ENCODE results near the gene APBB3.
"Not testable (repeated sequence)": the region's sequence is repeated elsewhere in the genome, so short reads cannot be mapped to it uniquely, and the experiment has no call there.

Gene APBB3, protein sequence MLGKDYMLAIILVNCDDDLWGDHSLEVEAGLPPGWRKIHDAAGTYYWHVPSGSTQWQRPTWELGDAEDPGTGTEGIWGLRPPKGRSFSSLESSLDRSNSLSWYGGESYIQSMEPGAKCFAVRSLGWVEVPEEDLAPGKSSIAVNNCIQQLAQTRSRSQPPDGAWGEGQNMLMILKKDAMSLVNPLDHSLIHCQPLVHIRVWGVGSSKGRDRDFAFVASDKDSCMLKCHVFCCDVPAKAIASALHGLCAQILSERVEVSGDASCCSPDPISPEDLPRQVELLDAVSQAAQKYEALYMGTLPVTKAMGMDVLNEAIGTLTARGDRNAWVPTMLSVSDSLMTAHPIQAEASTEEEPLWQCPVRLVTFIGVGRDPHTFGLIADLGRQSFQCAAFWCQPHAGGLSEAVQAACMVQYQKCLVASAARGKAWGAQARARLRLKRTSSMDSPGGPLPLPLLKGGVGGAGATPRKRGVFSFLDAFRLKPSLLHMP

DNA sequence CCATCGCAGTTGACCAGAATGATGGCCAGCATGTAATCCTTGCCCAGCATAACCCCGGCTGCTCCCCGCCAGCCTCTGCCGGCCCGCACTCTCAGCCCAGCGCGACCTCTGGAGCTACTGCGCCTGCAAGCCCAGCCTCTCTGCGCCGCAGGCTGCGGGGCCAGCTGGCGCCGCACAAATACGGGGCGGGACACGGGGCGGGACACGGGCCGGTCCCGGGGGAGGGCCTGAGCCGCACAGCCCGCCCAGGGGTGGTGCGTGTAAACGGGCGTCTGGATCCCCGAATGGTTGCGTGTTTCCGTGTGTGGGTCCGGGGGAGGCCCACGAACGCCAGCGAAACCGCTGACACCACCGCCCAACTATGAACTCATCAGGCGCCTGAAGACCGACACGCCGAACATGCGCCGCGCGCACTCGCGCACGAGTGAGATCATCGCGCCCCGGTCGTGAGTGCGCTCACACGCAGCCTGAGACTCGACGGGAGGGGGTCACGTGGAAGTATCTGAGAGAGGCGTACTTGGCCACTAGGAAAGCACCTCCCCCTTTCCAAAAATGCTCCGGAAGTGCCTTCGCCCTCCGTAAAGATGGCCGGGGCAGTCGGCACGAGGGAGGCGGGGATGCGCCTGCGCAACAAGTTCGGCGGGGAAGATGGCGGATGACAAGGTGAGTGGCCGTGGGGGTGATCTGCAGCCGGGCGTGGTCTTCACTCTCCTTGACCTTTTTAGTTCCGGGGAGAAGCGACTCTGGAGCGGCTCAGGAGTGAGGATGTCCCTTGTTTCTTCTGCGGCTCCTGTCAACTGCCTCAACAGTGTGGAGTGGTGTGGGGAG lies at the start of gene APBB3, which contains the start of gene SLC35A4:
Gene APBB3 (minus strand): TSS at position 403 of the 828 bp plus-strand sequence. CDS start 353 bp downstream, at position 50.
Gene SLC35A4 (plus strand): TSS at position 633 of the 828 bp plus-strand sequence. CDS start 2,342 bp downstream, outside the sequence.
- DNase-seq (ENCODE audit: low spot score) = peak; percentile 99

DNA sequence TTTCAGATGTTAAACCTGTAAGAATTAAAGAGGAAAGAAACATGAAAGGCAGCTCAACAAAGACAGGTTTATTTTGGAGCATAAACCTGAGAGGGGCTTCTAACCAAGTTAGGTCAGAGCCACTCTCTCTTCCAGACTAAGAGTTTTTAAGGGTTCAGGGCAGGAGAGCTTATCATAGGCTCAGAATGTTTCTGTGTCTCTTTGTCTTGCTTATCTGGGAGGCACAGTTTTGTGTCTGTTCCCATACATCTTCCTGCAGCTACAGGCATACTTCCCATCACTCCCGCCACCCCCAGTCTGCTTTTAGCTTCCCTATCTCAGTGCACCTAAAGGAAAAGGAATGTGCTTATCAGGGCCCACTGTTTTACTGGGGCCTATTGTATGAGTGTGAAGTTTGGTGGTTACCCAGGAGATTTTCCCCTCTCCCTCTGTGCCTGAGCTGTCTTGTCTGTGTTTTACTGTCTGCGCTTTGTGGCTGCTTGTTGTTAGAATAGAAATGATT lies 46.7 kb upstream of the APBB3 start:
- no peak for DNase-seq (ENCODE audit: low spot score)

DNA sequence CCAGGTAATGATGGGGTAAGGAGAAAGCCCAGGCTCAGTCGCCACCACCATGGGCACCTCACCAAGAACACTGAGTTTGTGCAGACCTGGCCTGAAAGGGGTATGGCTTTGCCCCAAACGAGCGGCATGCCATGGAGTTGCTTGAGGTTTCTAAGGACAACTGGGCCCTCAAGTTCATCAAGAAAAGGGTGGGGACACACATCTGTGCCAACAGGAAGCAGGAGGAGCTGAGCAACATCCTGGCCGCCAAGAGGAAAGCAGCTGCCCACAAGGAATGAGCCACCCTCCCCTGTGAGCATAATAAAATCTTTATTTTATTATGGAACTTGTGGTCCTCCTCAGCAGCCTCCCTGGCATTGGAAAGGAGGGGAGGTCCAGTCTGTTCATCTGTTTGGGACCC lies 44.7 kb upstream of the APBB3 start:
- DNase-seq (ENCODE audit: low spot score) = no peak

GRCh38 chr5:140608722-140609121 lies 44.3 kb upstream of the APBB3 start:
- DNase-seq (ENCODE audit: low spot score) = no peak

DNA sequence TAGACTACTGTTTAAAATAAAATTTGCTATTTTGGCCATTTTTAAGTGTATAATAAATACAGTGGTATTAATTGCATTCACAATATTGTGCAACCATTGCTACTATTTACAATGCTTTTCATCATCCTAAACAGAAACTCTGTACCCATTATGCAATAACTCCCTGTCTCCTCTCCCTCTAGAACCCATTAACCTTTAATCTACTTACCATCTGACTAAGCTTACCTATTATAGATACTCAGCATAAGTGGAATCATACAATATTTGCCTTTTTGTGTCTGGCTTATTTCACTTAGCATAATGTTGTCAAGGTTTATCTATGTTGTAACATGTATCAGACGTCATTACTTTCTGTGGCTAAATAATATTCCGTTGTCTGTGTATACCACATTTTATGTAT lies 42.6 kb upstream of the APBB3 start:
- DNase-seq (ENCODE audit: low spot score) = no peak

- DNase-seq (ENCODE audit: low spot score) = no peak
These were observed 41.5 kb upstream of the APBB3 start for GRCh38 chr5:140605879-140606278.

- DNase-seq (ENCODE audit: low spot score) = no peak
These were observed 39.3 kb upstream of the APBB3 start for GRCh38 chr5:140603734-140604133.

GRCh38 chr5:140603446-140603698 lies 39.0 kb upstream of the APBB3 start:
- not testable (repeated sequence) for DNase-seq (ENCODE audit: low spot score)

DNA sequence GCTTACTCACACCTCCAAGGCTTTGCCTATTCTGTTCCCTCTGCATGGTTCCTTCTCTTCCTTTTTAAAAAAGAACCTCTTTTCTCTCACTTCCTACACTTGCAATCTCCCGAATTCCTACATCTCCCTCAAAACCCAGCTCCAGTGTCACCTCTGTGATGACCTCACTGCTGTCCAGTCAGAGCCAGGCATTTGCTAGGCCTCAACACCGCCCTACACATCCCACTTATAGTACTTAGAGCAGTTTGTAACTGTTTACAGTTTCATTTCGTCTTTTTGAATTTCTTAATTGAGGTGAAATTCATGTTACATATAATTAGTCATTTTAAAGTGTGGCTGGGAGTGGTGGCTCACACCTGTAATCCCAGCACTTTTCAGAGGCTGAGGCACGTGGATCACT lies 37.7 kb upstream of the APBB3 start:
- no peak for DNase-seq (ENCODE audit: low spot score)

DNA sequence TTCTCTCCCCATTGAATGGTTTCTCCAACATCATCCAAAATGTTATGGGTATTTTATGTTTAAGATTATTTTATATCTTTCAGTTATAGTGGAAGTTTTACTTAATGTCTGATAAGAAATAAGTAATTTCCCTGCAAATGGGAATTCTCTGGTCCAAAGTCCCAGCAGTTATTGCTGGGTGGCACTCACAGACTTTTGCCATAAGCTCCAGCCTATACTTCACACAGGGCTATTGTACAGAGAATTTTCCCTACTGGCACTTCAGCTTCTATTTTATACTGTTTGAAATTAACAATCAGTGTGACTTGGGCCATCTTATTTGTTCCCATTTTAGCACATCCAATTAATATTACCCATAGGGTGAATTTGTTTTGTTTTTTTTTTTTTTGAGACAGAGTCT lies 35.7 kb upstream of the APBB3 start:
- DNase-seq (ENCODE audit: low spot score) = no peak

GRCh38 chr5:140598836-140599235 lies 34.4 kb upstream of the APBB3 start:
- DNase-seq (ENCODE audit: low spot score) = no peak

- no peak for DNase-seq (ENCODE audit: low spot score)
These were observed 31.9 kb upstream of the APBB3 start for GRCh38 chr5:140596321-140596741.

DNA sequence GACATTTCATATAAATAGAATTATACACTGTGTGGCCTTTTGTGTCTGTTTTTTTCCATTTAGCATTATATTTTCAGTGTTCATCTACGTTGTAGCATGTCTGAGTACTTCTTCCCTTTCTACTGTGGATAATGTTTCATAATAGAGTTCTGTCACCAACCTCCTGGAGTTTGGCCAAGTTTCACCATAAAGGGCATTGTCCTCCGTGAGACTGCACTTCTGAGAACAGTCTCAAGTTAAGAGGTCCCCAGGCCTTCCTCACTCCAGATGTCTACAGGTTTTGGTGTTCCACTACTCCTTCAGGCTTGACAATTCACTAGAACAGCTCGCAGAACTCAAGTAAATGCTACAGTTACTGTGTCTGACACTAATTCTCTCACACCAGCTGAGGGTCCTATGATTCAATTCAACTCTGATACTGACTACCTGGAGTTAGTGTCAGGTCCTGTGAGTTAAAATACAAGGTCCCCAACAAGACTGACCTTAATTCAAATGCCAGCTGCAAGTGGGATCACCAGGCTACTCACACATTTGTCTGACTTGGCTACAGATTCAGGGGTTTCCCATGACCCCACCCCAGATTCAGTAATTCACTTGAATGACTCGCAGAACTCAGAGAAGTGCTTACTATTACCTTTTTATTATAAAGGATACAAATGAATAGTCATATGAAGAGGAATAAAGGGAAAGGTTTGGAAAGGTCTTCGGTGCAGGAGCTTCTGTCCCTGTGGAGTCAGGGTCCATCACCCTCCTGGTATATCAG lies 31.3 kb upstream of the APBB3 start:
- DNase-seq (ENCODE audit: low spot score) = no peak

DNA sequence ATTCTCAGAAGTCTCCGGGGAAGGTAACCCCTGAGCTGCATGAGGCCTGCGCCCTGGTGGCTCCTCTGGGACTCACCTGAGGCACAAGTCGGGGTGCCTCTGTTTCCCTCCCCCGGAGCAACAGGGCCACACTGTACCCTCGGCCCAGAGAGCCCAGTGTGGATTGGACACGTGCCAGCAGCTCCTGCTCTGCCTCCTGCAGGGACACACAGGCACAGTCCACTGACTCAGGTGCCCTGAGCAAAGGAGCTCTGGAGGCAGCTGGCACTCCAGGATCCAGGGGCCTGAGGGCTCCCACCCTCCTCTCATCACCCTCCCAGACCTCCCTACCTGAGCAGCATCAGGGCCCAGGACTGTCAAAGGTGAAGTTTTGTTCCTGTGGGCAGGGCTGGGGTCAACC lies 29.8 kb upstream of the APBB3 start:
- DNase-seq (ENCODE audit: low spot score) = no peak

GRCh38 chr5:140593070-140593469 lies 28.7 kb upstream of the APBB3 start:
- DNase-seq (ENCODE audit: low spot score) = not testable (repeated sequence)

GRCh38 chr5:140591747-140592372 lies 27.5 kb upstream of the APBB3 start:
- DNase-seq (ENCODE audit: low spot score) = no peak

- no peak for DNase-seq (ENCODE audit: low spot score)
These were observed 26.5 kb upstream of the APBB3 start for GRCh38 chr5:140590861-140591260.

DNA sequence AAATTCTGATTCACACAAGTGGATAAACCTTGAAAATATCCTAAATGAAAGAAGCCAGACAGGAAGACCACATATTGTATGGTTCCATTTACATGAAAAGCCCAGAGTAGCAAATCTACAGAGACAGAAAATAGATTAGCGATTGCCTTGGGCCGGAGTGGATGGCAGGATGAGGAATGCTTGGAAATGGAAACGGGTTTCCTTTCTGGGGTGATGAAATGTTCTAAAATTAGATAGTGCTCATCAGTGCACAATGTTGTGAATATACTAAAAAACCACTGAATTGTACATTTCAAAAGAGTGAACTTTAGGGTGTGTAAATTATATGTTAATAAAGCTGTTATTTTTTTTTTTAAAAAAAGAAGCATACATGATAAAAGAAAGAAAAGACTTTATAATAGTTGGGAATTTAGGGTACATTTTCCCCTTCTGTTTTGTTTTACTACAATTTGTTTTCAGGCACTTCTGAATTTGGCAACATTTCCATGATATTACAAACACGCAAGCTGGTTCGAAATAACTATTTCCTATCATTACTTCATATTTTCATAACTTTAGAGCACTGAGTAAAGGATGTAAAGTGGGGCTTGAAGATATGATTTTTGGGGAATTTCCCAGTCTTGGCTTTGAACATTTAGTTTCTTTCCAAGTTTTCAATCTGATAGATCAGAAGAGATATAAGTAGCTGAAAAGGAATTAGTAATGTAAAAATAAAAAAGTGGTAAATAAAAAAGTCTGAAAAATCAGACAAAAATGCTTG lies 24.1 kb upstream of the APBB3 start:
- DNase-seq (ENCODE audit: low spot score) = no peak

DNA sequence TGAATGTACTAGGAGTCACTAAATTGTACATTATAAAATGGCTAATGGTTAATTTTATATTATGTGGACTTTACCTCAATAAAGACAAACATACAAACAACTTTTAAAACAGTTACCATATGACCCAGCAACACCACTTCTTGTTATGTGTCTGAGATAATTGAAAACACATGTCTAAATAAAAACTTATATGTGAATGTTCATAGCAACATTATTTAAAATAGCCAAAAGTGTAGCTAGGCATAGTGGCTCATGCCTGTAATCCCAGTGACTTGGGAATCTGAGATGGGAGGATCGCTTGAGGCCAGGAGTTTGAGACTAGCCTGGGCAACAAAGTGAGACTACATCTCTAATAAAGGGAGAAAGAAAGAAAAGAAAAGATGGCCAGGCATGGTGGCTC lies 23.1 kb upstream of the APBB3 start:
- no peak for DNase-seq (ENCODE audit: low spot score)

- not testable (repeated sequence) for DNase-seq (ENCODE audit: low spot score)
These were observed 14.9 kb upstream of the APBB3 start for GRCh38 chr5:140579188-140579747.

GRCh38 chr5:140576776-140577201 lies 12.4 kb upstream of the APBB3 start:
- DNase-seq (ENCODE audit: low spot score) = no peak

Measured in CD4-positive, alpha-beta T cell treated with Interleukin-6 at 100 ng/mL for 8 hours (primary cell).